GM12878 (cell line): ENCODE measurements around the gene FOXB1. TPM values are rescaled to one million over a fixed set of nuclear protein-coding genes. Genes with fewer than 3 reads are reported as not detected.

ENCODE experiments used
- ATAC-seq: fragments of 200-7000 bp; cut with Tn5 transposase; 3 replicates; pipeline ENCODE4 v1.9.1; 2020; ENCODE audit warnings: mild to moderate bottlenecking, moderate library complexity
- BruUV-seq: library from RNA; stranded (reverse); fragments of 400-500 nt; replicated peaks from 2 replicates; lab custom pipeline; 2021; lab: Mats Ljungman, UMichigan
- CTCF ChIA-PET: fragments of 300-600 bp; sonication (Branson Sonifier 250); formaldehyde crosslinking; extraction: SDS; loops from one replicate; lab custom pipeline; 2021; ENCODE audit warnings: inconsistent platforms; lab: Yijun Ruan, JAX
- POLR2A ChIA-PET: fragments of 350-600 bp; formaldehyde crosslinking; extraction: SDS; loops from one replicate; lab custom pipeline; 2021; ENCODE audit warnings: inconsistent platforms; lab: Charles Lee
- RAD21 ChIA-PET: fragments of 300-600 bp; sonication (Branson Sonifier 250); formaldehyde crosslinking; loops from one replicate; lab custom pipeline; 2023; ENCODE audit warnings: antibody characterized with exemption; ENCODE audit not compliant: unreplicated experiment; lab: Charles Lee
- SMC1A ChIA-PET: fragments of 300-600 bp; sonication (Branson Sonifier 250); formaldehyde crosslinking; loops from one replicate; lab custom pipeline; 2023; ENCODE audit not compliant: unreplicated experiment, uncharacterized antibody; lab: Charles Lee
- DNase-seq: peaks from one replicate; pipeline ENCODE4 v3.0.0-alpha.2; 2011; ENCODE audit warnings: low read depth, low spot score
- FAIRE-seq: peaks from 3 replicates; lab custom pipeline; 2011; peaks lifted over from hg19 to GRCh38; lab: Jason Lieb, UNC
- H2AFZ ChIP-seq: 2 replicates; pipeline ENCODE4 v1.6.0; 2011; ENCODE audit warnings: low read depth, low read length, control low read depth; ENCODE audit not compliant: control insufficient read depth
- H3K27ac ChIP-seq: 2 replicates; pipeline ENCODE4 v1.5.1; 2011; ENCODE audit warnings: control low read depth; ENCODE audit not compliant: control insufficient read depth, insufficient read depth
- H3K27me3 ChIP-seq, 2 experiments: replicated peaks in 1 of 2; 2 replicates each; pipeline versions ENCODE4 v1.6.0 to v1.6.1; 2011; ENCODE audit warnings: low read length in 1 of 2; ENCODE audit not compliant: control insufficient read depth in 2 of 2, insufficient read depth in 2 of 2
- H3K36me3 ChIP-seq, 2 experiments: 2 replicates each; pipeline ENCODE4 v1.5.1; 2011; ENCODE audit warnings: low read length in 1 of 2; ENCODE audit not compliant: control insufficient read depth in 2 of 2, insufficient read depth in 2 of 2
- H3K4me1 ChIP-seq: 2 replicates; pipeline ENCODE4 v1.6.1; 2011; ENCODE audit warnings: mild to moderate bottlenecking, low read length, moderate library complexity, mixed read lengths; ENCODE audit not compliant: control insufficient read depth, insufficient read depth
- H3K4me2 ChIP-seq: 2 replicates; pipeline ENCODE4 v1.6.0; 2011; ENCODE audit warnings: control low read depth; ENCODE audit not compliant: control insufficient read depth, insufficient read depth
- H3K4me3 ChIP-seq: fragments of 200-600 bp; sonication (generic); 2 replicates; pipeline ENCODE4 v1.5.1; 2016
- H3K79me2 ChIP-seq: 2 replicates; pipeline ENCODE4 v1.6.0; 2011; ENCODE audit warnings: low read length; ENCODE audit not compliant: control insufficient read depth, insufficient read depth
- H3K9ac ChIP-seq: 2 replicates; pipeline ENCODE4 v1.8.0; 2011; ENCODE audit warnings: low read length, control low read depth, mixed read lengths; ENCODE audit not compliant: control insufficient read depth, insufficient read depth
- H3K9me3 ChIP-seq: replicated peaks from 3 replicates; pipeline ENCODE4 v1.5.1; 2011; ENCODE audit warnings: mild to moderate bottlenecking, low read length; ENCODE audit not compliant: control insufficient read depth, insufficient read depth
- H4K20me1 ChIP-seq: 2 replicates; pipeline ENCODE4 v1.6.0; 2011; ENCODE audit not compliant: control insufficient read depth, insufficient read depth
- ATF3 ChIP-seq: IDR thresholded peaks from 2 replicates; pipeline ENCODE4 v1.6.1; 2011; ENCODE audit warnings: low read depth, mild to moderate bottlenecking, low read length, moderate library complexity, borderline replicate concordance; ENCODE audit errors: extremely low read depth
- EGR1 ChIP-seq, 2 experiments: IDR thresholded peaks; 1 replicate in 1 of 2; 2 replicates in 1 of 2; pipeline ENCODE4 v1.6.1; 2011 to 2012; ENCODE audit warnings: low read depth in 2 of 2, low read length in 2 of 2, borderline replicate concordance in 1 of 2, mild to moderate bottlenecking in 1 of 2, moderate library complexity in 1 of 2
- FOS ChIP-seq: IDR thresholded peaks from 3 replicates; pipeline ENCODE4 v1.6.1; 2011; ENCODE audit warnings: borderline replicate concordance; ENCODE audit not compliant: insufficient read length; ENCODE audit errors: extremely low read depth
- TCF7 ChIP-seq: IDR thresholded peaks from 2 replicates; pipeline ENCODE4 v1.6.1; 2014; ENCODE audit warnings: antibody characterized with exemption, borderline replicate concordance
- WGBS: methylation state at CpG from one replicate; pipeline ENCODE4 v1.1.6; 2016; ENCODE audit warnings: low lambda C conversion rate; ENCODE audit not compliant: insufficient replicate concordance, insufficient coverage; ENCODE audit errors: missing lambda C conversion rate; 5-methylcytosine and 5-hydroxymethylcytosine counted together
- in situ Hi-C: fragments of 300-500 bp; cut with MboI; formaldehyde crosslinking; loops from 9 replicates; pipeline ENCODE4 v1.14.3; 2018; ENCODE audit warnings: mixed read lengths
- intact Hi-C: fragments of 100-400 bp; cut with micrococcal nuclease; formaldehyde crosslinking; loops from one replicate; pipeline ENCODE4 v1.14.2; 2022; ENCODE audit not compliant: unreplicated experiment
- polyA plus RNA-seq, 11 experiments: library from polyadenylated mRNA; depleted of rRNA in 4 of 11; unstranded in 6 of 11; stranded (reverse) in 5 of 11; fragments of >200 nt; fragmentation: Nextera tagmentation in 4 of 11; fragmentation: Illumina TruSeq in 1 of 11; extraction: Ambion mirVana in 4 of 11; extraction: Trizol in 1 of 11; gene quantifications; 1 replicate in 1 of 11; 2 replicates in 10 of 11; pipeline versions ENCODE4 v1.2.1 to v1.2.3, GENCODE V29; 2011 to 2016; ENCODE audit warnings: inconsistent platforms in 2 of 11, missing spikeins in 2 of 11, low read depth in 1 of 11
- total RNA-seq, 4 experiments: library from RNA; depleted of rRNA in 3 of 4; stranded (reverse); fragments of >200 nt in 3 of 4; fragmentation: Illumina TruSeq in 1 of 4; extraction: Trizol in 1 of 4; gene quantifications; 2 replicates each; pipeline versions ENCODE4 v1.2.1 to v1.2.3, GENCODE V29; 2013 to 2021

The FOXB1 gene
- total and polyA plus RNA-seq, 10 of the 15 experiments (the other 5 are each of a cell fraction or from before 2014, with no cell fraction given) = not detected

GRCh38 chr15:60000824-60001609, 3.1 kb upstream of the FOXB1 start:
- in situ Hi-C loops = no loop called here
- no peak overlapping the region for H2AFZ ChIP-seq
- no peak overlapping the region for H3K27ac ChIP-seq
- ChIA-PET POLR2A (no interaction called here), SMC1A (no interaction called here), CTCF (no interaction called here), RAD21 (no interaction called here)
- 17% methylated on average over 19 of the region's 19 CpGs for WGBS
- H4K20me1 ChIP-seq = no peaks in the 10 kb centered on the region
- ATAC-seq = no peak
- H3K4me2 ChIP-seq = no peak overlapping the region
- H3K9me3 ChIP-seq = peaks cover 8% of the 10 kb centered on the region; the same call in 2 of the 3 replicates
- BruUV-seq = no TSS peak
- H3K9ac ChIP-seq = no peak overlapping the region
- no peak for DNase-seq
- H3K36me3 ChIP-seq = no peaks in the 10 kb centered on the region
- no peak for TF ChIP-seq TCF7
- TF ChIP-seq EGR1 (IDR thresholded peaks at IDR 0.05; ENCODE audit: borderline replicate concordance in 1 of 2, low read depth in 2 of 2, low read length in 2 of 2) = no peak
- TF ChIP-seq ATF3 = no peak
- TF ChIP-seq FOS = no peak
- no peak for FAIRE-seq
- intact Hi-C loops = no loop called here
- no peak overlapping the region for H3K4me3 ChIP-seq
- H3K27me3 ChIP-seq = peaks cover 24 to 57% of the 10 kb centered on the region in 2 experiments
- no peaks in the 10 kb centered on the region for H3K79me2 ChIP-seq
- H3K4me1 ChIP-seq = no peaks in the 10 kb centered on the region; the same call in 1 of the 2 replicates
